ENCODE data around the gene ZACN.

ZACN gene

GRCh38 chr17:76081295-76082210 is 2.6 kb downstream of the ZACN start:
- DNase-seq (ENCODE audit: low read depth, low spot score), result no peak

DNA sequence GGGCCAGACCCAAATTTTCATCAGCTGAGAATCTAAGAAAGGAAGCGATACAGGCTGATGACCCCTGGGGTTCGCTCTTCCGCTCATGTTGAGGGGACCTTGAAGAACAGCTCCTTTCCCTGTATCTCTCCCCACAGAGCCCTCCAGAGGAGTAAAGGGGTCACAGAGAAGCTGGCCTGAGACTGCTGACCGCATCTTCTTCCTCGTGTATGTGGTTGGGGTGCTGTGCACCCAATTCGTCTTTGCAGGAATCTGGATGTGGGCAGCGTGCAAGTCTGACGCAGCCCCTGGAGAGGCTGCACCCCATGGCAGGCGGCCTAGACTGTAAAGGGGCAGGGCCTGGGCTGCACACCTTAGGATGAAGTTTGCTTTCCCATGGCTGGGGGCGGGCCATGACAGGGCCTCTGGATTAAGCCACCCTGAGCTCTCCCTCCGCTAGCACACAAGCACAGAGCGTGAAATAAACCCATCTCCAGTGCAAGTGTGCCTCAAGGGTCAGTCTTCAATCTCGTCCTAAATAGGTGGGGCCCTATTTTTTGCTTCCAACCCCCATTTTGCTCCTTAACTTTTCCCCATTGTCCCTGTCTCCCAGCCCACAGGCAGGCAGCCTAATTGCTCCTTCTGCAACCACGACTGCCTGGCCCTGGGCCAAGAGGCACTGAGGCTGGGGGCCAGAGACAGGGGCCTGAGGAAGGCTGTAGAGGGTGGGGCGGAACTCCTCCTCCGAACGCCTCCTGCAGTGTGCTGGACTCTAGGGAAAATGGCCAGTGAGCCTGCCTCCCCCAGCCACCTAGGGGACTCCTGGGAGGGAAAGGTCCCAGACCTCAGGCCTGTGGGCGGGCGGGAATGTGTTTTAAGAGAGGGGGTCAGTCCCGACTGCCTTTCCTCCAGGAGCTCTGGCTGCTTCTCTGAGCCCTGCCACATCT is 3.6 kb downstream of the ZACN start:
- no peak for DNase-seq (ENCODE audit: low read depth, low spot score)

GRCh38 chr17:76083536-76084182 is 4.7 kb downstream of the ZACN start:
- DNase-seq (ENCODE audit: low read depth, low spot score), result no peak

DNA sequence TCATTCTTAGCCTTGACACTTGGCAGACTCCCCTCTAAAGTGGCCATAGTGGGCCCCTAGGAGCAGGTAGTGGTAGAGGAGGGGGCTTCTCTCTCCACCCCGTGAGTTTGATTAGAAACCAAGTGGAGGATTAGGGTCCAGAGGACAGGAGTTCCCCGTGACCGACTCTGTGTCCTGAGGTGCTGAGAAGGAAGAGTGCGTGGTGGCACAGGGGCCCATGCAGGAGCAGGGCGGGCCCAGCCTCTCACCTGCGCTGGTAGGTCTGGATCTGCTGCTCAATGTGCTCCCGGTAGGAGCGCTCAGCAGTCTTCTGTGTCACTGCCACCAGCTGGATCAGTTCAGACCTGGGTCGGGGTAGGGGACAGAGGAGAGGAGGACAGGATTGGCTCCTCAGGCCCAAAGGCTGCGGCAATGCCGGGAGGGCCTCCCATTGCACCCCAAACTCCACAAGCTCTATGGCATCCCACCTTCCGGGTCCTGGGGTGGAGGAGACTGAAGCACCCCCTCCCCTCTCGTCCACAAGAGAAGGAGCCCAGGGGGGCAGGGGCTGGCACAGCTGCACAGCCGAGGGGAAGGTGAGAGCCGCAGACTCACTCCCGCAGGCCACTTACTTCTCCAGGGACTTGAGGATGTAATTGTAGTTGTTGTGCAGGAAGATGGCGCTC is 6.2 kb downstream of the ZACN start:
- no peak for DNase-seq (ENCODE audit: low read depth, low spot score)

GRCh38 chr17:76085731-76086366 is 6.9 kb downstream of the ZACN start:
- no peak for DNase-seq (ENCODE audit: low read depth, low spot score)

DNA sequence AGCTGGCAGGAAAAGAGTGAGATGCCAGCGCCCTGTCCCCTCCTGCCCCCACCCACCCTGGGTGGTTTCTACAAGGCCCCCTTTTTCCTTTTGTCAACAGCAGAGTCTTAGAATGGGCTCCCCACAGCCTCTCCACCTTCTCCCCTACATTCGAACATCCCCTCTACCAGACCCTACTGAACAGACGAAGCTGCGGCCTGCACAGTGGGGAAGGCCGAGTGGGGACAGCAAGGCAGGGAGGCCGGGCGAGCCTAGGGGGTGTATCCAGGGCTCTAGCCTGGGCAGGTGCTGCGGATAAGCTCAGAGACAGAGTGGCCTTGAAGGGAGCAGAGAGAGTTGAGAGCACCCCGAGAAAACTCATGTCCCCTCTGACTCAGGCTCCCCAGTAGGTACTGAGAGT is 7.4 kb downstream of the ZACN start:
- DNase-seq (ENCODE audit: low read depth, low spot score), result no peak

GRCh38 chr17:76087531-76087930 is 8.5 kb downstream of the ZACN start:
- DNase-seq (ENCODE audit: low read depth, low spot score), result no peak

GRCh38 chr17:76088041-76088867 is 9.3 kb downstream of the ZACN start:
- no peak for DNase-seq (ENCODE audit: low read depth, low spot score)

GRCh38 chr17:76088868-76089576 is 10.0 kb downstream of the ZACN start:
- no peak for DNase-seq (ENCODE audit: low read depth, low spot score)

DNA sequence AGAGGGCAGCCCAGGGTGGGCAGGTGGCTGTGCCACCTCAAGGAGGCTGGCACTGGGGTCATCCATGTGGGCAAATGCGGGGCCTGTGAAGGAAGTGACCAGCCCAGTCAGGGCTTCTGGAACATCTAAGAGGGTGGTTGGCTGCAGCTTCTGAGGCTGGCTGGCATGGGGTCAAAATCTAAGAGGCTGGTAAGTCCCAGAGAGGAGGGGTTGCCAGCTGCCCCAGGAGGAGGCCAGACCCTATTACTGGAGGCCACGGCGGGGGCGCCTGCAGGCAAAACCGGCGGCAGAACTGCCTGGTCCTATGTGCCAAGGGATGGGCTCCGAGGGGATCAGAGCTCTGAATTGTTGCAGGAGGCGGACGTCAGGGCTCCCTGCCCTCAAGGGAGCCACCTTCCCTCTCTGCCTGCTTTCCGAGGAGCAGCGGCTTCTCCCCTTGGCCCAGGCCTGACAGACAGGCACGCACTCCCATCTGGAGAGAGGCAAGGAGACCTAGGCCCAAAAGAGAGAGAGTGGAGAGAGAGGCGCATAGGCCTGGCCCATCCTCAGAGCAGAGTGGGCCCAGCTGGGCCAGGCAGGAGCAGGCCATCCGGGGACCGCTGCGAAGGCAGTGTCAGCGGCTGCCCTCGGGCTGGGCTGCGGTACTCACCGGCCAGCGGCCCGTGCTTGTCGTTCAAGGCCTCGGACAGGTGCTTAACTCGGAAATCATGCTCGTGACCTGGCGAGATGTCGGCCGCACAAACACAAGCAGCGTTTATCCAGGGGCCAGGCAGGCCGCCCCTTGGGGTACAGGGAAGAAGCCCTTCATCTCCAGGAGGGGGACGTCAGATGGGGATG is 10.9 kb downstream of the ZACN start:
- no peak for DNase-seq (ENCODE audit: low read depth, low spot score)

DNA sequence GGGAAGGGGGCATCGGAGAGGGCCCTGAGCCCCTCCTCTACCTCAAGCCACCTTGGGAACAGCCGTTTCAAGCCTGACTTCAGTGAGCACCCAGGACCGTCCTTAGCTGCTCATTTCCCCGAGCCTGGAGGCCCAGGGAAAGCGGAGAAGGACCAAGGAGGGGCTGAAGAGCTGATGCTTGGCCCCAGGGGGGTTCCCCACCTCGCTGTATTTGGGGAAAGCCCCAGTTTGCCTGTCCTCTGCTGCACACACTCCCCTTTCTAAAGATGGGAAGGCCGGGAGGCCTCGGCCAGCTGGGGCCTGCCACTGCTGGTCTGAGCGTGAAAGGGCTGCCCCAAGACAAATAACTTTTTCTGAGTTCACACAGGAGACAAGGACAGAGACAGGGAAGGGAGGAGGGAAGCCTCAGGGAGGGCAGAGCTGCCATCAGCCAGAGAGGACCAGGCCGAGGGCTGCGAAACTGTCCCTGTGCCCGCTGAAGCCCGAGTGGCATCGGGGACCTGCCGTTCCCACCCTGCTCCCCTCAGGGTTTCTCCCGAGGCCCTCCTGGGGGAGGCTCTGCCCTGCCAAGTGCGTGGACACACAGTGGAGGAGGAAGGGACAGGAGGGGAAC is 11.6 kb downstream of the ZACN start:
- no peak for DNase-seq (ENCODE audit: low read depth, low spot score)

DNA sequence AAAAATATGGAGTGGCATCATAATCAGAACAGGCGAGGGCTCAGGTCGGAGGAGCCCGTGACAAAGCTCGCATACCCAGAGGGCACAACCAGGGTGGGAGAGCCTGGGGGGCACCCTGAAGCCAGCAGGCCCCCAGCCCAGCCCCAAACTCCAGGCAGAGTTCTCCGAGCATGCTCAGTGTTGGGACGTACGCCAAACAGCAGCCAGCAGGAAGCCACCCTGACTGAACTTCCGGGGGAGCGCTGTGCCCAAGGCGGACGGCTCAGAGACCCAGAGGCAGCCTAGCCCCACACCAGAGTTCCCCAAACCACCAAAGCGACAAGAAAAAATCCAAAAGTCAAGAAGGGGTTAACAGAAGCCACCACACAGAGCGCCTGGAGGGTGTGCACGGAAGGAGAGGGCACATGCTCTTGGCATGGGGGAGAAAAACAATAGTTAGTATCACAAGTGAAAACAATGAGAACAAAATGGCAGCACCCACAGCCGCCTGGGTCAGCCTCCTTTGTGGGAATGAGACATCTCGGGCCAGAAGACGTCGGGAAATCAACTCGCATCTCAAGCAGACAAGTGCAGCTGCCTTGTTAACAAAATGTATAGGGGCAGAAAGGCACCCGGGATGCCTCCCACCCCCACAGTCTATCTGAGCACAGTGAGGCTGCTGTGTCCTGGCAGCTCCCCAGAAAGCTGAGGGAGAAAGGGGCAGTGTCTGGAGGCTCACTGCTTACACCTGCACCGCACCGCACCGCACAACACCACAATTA is 12.7 kb downstream of the ZACN start:
- no peak for DNase-seq (ENCODE audit: low read depth, low spot score)

DNA sequence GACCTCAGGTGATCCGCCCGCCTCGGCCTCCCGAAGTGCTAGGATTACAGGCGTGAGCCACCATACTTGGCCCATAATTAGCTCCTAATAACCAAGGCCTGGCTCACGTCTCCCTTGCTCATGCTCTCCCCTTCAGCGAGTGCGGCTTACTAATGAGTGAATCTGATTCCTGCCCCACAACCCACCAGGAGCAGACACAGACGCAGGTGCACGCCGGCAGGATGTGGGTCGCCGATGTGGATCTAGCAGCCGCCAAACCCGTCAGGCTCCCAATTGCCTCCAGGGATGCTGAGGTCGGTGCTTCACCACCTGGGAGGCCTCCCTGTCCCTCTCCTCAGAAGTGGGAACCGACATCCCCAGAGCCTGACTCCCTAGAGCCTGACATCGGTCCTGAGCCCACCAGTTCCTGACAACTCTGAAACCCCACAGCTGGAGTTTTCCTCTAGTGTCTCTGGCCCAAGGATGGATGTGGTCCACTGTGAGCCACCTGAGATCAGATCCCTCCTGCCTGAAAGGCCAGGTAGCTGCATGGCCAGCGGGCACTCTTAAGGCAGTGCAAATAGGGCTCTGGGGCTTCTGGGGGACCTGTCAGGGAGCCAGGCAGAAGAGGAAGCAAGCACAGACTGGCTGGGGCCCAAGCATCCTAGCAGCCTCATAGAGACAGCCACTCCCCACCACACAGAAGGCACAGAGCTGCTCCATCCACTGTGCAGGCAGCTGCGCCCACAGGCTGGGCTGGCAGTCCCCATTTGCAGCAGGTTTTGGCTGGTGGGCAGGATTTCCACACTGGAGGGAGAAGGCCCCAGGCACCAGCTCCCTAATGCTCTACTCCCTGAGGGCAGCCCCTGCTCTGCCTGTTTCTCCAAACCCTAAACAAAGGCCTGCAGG is 13.8 kb downstream of the ZACN start:
- DNase-seq (ENCODE audit: low read depth, low spot score), result no peak

DNA sequence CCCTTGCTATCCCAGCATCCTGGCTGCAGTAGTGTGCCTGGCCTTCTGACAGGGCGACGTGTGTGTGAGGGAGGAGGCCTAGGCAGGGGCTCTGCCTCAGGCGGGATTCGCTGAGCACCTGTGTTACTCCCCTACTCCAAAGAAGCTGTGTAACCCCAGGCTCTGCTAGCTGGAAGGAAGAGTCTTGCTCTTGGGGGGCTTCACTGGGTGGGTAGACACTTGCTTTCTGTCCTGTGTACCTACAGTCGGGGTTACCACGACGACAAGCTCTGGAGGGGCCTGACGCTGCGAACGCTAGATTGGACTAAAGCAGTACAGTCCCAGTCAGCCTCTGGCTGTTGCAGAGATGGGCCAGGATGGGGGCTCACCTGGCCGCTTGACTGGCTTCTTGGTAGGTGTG is 15.1 kb downstream of the ZACN start:
- no peak for DNase-seq (ENCODE audit: low read depth, low spot score)

- DNase-seq (ENCODE audit: low read depth, low spot score), result no peak
Observed at GRCh38 chr17:76095943-76096342, 17.0 kb downstream of the ZACN start.

DNA sequence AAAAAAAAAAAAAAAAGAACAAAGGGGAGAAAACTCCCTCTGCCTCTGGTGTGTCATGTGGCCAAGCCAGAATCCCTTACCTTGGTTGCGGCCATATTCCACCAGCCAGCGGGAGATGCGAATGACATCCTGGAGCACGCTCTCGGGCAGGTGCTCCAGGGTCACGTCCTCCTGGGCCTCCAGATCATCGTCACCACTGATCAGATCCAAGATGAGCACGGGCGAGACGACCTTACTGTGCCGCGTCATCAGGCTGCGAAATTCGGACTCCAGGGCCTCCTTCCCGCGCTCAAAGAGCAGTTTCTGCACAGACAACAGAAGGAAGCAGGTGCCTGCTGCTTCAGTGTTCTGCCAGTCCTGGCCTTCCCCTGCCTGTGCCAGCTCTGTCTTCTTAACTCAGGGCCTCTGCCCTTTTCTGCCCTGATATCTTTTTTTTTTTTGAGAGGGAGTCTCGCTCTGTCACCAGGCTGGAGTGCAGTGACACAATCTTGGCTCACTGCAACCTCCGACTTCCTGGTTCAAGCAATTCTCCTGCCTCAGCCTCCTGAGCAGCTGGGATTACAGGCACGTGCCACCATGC is 18.8 kb downstream of the ZACN start:
- no peak for DNase-seq (ENCODE audit: low read depth, low spot score)

Data from brain pericyte (primary cell).